GM21717 (cell line): ENCODE results near the gene DAPK1.
"Not testable (repeated sequence)": the region's sequence is repeated elsewhere in the genome, so short reads cannot be mapped to it uniquely, and the experiment has no call there.

Source experiments
- ATAC-seq: cut with Tn5 transposase; IDR thresholded peaks from one replicate; pipeline ENCODE4 v1.9.1; 2021; ENCODE audit warnings: mild to moderate bottlenecking, moderate library complexity; ENCODE audit not compliant: unreplicated experiment

Gene DAPK1

GRCh38 chr9:87729246-87729645 is 231.6 kb downstream of the DAPK1 start:
- ATAC-seq: no peak

DNA sequence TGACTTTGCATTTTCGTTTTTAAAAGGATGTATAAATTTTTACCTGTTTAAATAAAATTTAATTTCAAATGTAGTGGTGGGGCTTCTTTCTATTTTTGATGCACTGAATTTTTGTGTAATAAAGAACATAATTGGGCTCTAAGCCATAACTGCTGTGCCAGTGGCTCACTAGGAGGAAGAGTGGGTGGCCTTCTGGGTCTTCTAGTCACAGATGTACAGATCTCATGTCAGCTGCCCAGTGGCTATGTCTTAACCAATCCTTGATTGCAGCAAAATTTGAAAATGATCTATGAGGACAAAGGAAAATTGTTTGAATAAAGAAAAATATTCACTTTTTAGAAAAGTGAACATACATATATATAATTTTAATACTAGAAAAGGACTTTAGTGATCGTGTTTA is 233.7 kb downstream of the DAPK1 start:
- ATAC-seq: no peak

GRCh38 chr9:87732344-87732743 is 234.7 kb downstream of the DAPK1 start:
- no peak for ATAC-seq

- ATAC-seq: no peak
These were observed 235.1 kb downstream of the DAPK1 start for GRCh38 chr9:87732756-87733155.

- ATAC-seq: no peak
These were observed 235.8 kb downstream of the DAPK1 start for GRCh38 chr9:87733273-87734052.

DNA sequence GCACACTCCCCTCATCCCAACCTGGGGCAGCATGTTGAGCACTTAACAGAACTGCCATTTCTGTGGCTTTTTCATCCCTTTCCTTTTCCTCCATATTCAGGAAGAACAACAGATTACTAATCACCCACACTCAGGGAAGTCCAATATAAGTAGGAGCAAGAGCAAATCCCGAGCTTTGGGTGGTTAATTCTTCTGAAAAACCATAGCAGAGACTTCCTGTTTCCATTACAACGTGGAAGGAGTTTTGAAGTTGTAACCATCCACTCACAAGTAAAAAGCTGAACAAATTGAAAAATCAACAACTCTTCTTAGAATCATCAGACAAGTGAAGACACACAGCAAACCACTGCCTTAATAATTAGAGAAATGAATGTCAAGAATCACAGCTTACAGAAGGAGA is 236.4 kb downstream of the DAPK1 start:
- ATAC-seq: no peak

DNA sequence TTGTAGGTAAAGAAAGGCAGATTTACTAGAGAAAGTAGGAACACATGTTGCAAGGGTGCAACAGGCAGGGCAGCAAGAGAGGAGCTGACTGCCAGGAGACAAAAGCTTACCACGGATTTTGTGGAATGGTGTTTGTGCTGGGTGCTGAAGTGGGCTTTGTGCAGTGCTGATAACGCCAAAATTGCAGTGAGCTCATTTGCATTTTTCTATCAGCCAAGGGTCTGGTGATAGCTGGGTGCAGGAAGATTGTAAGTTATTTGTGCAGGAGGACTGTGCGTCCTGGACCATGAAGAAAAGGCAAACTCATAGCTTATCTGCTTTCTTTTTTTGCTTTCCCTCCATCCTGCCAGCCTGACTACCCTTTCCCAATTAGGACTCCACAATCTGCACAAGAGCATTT is 241.9 kb downstream of the DAPK1 start:
- ATAC-seq: no peak

DNA sequence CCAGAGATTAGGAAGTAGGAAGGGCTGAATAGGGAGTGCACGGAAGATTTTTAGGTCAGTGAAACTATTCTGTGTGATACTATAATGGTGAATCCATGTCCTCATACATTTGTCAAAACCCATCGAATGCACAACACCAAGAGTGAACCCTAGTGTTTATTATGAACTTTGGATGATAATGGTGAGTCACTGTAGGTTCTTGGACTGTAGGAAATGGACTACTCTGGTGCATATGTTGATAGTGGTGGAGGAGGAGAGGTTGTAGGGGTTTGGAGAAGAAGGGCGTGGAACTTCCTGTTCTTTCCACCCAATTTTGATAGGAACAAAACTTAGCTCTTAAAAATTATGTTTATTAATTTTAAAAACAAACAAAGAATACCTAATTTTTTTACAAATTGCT is 242.5 kb downstream of the DAPK1 start:
- no peak for ATAC-seq

DNA sequence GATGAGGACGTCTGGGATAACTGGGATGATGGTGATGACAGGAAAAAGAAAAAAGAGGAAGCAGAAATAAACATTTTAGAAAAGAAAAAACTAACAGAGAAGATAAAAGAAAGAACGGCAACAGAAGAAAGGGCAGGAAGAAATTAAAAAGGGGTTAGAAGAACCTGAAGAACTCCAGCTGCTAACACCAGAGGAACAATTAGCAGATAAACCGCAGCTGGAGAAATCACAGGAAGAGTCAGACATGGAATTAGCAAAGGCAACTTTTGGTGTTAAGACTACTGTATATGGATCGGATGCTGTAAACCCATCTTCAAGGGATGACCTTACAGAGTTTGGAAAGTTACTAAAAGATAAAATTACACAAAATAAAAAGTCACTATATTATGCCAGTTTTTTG is 243.7 kb downstream of the DAPK1 start:
- no peak for ATAC-seq

DNA sequence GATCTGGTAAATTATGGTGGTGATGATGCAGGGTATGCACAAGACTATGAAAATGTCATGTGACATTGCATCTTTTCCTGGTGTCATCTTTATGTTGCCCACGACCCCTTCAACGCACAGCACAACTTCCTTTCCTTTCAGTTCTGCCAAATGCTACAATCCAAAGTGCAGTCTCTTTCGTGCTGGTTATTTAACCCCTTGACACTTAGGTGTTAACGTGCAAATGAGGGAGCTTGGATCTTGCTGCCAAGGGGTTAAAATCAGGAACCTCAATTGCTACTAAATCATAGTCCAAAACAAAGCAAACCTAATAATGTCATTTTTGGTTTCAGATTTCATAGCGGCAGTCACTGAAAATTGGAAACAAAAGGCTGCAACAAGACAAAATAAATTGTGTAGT is 244.2 kb downstream of the DAPK1 start:
- no peak for ATAC-seq

DNA sequence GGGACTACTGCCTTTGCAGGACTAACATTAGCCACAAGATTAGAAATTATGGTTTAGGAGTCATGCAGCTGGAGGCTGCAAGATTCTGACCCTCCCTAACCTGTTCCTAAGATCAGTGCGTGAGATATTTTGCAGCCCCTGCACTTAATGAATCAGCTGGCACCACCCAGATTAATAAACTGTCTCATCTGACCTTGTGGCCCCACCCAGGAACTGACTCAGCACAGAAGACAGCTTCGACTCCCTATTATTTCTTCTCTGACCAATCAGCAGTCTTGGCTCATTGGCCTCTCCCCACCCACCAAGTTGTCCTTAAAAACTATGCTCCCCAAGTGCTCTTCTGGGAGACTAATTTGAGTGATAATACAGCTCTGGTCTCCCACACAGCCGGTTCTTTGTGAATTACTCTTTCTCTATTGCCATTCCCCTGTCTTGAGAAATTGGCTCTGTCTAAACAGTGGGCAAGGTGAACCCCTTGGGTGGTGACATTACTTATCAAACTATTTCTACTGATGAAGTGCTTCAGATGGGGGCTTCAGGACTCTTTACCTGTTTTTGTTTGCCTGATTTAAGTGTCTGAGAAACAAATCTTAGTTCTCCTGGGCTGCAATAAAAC is 245.3 kb downstream of the DAPK1 start:
- no peak for ATAC-seq

GRCh38 chr9:87744247-87744646 is 246.6 kb downstream of the DAPK1 start:
- ATAC-seq: not testable (repeated sequence)

DNA sequence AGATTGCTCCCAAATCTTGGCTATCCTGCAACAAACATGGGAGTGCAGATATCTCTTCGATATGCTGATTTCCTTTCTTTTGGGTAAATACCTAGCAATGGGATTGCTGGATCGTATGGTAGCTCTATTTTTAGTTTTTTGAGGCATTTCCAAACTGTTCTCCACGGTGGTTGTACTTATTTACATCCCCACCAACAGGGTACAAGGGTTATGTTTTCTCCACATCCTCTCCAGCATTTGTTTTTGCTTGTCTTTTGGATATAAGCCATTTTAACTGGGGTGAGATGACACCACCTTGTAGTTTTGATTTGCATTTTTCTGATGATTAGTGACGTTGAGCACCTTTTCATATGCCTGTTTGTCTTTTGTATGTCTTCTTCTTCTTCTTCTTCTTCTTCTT is 248.5 kb downstream of the DAPK1 start:
- no peak for ATAC-seq

- no peak for ATAC-seq
These were observed 251.2 kb downstream of the DAPK1 start for GRCh38 chr9:87748881-87749280.

GRCh38 chr9:87749335-87750035 is 251.8 kb downstream of the DAPK1 start:
- no peak for ATAC-seq

DNA sequence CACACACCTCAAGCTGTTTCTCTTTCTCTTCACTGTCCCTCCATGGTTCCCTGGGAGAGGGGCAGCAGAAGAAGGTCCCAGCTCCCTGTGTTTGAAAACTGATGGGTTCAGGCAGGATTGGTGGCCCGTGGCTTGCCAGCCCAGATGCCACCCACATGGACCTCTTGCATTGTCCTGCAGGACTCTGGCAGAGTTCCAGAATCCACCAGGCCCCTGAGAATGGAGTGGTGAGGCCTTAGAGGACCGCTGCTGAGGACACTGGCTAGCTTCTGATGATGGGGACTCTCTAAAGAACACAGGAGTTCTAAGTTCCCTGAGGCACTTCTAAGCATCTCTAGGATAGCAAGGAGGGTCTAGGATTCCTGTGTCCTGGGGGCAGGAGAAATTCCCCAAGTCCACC is 253.1 kb downstream of the DAPK1 start:
- ATAC-seq: no peak

- no peak for ATAC-seq
These were observed 253.8 kb downstream of the DAPK1 start for GRCh38 chr9:87751423-87751822.

GRCh38 chr9:87751868-87752267 is 254.2 kb downstream of the DAPK1 start:
- no peak for ATAC-seq

- ATAC-seq: no peak
These were observed 255.6 kb downstream of the DAPK1 start for GRCh38 chr9:87753313-87753712.
